GM19351 (cell line): Measurements from ENCODE around the gene PCNP.
"Not testable (repeated sequence)": the region's sequence is repeated elsewhere in the genome, so short reads cannot be mapped to it uniquely, and the experiment has no call there.

ENCODE experiments used
- ATAC-seq: cut with Tn5 transposase; IDR thresholded peaks from one replicate; pipeline ENCODE4 v1.9.1; 2021; ENCODE audit warnings: mild to moderate bottlenecking, moderate library complexity; ENCODE audit not compliant: unreplicated experiment

PCNP gene

GRCh38 chr3:101573449-101574387, at the start of gene PCNP:
PCNP (plus strand) TSS chr3:101574180; CDS start chr3:101574216, 36 bp downstream.
- peak; percentile 78 for ATAC-seq

- ATAC-seq = no peak
These were observed 46.5 kb upstream of the PCNP start for GRCh38 chr3:101527441-101527840.

- ATAC-seq = no peak
These were observed 46.1 kb upstream of the PCNP start for GRCh38 chr3:101527906-101528305.

DNA sequence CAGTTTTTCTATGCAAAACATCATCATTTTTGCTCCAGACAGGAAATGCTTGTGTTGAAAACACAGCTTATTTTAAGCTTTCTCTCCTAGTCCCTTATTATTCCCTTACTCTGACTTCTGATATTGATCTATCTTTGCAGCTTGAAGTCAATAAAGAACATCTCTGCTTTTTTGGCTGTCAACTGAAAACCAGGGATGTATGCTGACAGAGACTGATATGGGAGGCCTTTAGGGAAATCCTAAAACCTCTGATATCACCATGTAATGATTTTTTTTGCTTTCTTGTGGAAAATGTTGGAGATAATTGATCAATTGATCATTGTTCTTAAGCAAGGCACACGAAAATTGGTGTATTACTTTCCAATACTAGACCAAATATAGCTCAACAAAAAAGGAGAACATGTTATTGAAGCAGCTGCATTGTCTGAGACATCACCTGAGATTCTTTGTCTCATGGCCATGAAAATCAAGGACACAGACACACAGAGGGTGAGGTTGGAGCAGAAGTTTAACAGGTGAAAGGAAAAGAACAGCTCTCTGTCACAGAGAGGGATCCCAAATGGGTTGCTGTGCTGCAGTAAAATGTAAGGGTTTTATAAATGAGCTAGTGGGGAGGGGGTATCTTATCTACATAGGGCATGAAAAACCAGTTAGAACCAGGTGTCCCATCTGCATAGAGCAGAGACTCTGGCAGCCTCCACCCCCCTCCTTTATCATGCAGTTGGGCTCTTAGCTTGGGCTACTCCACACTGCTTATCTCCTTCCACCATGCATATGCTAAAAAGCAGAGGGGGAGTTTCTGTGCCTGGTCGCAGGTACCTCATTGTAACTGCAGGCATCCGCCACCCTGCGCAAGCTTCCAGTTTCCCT, 43.9 kb upstream of the PCNP start:
- ATAC-seq = no peak

GRCh38 chr3:101530686-101531047, 43.3 kb upstream of the PCNP start:
- ATAC-seq = no peak

DNA sequence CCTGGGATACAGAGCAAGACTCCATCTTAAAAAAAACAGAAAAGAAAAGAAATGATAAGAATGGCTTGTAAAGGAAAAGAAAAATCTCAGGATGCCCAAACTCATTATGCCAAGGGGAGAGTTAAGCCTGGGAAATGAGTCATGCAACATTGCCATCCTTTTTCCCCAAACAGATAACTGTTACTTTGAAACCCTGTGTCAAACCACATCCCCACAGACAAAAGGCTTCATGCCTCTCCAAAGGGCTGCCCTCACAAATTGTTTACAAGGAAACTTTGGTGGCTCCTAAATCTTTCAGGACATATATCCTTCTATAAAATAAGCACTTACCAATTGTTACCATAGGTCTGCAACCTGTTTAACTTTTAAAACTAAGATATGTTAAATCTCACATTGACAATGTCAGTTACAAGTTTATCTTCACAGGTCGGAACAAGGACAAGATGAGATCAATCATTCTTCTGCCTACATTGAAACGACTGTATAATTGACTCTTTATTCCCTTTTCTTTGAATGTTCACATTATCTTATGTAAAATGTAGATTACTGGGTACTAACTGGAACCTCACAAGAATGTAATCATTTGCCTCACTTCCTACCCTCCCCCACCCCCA, 42.4 kb upstream of the PCNP start:
- ATAC-seq = no peak

GRCh38 chr3:101532783-101533602, 41.0 kb upstream of the PCNP start:
- ATAC-seq = no peak

GRCh38 chr3:101533603-101533968, 40.4 kb upstream of the PCNP start:
- no peak for ATAC-seq

DNA sequence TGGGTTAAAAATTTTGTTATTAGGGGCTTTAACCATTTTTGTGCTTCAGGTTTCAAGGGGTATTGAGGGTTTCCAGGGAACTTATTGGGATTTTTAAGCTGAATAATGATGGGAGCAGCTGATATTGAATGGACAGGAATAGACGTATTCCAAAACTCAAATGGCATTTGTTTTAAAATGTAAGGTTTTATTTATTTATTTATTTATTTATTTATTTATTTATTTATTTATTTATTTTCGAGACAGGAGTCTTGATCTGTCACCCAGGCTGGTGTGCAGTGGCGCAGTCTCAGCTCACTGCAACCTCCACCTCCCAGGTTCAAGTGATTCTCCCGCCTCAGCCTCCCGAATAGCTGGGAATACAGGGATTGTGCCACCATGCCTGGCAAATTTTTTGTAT, 38.8 kb upstream of the PCNP start:
- ATAC-seq = no peak

GRCh38 chr3:101536266-101536665, 37.7 kb upstream of the PCNP start:
- no peak for ATAC-seq

DNA sequence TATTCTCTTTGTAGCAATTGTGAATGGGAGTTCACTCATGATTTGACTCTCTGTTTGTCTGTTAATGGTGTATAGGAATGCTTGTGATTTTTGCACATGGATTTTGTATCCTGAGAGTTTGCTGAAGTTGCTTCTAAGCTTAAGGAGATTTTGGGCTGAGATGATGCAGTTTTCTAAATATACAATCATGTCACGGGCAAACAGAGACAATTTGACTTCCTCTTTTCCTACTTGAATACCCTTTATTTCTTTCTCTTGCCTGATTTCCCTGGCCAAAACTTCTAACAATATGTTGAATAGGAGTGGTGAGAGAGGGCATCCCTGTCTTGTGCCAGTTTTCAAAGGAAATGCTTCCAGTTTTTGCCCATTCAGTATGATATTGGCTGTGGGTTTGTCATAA, 37.0 kb upstream of the PCNP start:
- ATAC-seq = not testable (repeated sequence)

DNA sequence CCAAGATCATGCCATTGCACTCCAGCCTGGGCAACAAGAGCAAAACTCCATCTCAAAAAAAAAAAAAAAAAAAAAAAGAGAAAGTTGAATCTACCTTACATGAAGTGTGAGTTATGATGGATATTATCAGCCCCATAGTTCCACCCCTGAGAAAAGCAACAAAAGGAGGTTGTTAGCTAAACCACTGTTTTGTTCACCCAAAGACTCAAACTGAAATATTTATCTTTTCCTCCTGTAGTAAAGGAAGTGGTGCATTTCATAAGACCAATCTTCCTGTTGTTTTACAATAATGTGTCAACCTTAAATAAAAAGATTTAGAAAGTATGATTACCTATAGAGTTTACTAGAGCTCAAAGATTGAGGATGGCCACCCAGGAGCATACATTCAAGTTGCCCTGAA, 31.0 kb upstream of the PCNP start:
- no peak for ATAC-seq

DNA sequence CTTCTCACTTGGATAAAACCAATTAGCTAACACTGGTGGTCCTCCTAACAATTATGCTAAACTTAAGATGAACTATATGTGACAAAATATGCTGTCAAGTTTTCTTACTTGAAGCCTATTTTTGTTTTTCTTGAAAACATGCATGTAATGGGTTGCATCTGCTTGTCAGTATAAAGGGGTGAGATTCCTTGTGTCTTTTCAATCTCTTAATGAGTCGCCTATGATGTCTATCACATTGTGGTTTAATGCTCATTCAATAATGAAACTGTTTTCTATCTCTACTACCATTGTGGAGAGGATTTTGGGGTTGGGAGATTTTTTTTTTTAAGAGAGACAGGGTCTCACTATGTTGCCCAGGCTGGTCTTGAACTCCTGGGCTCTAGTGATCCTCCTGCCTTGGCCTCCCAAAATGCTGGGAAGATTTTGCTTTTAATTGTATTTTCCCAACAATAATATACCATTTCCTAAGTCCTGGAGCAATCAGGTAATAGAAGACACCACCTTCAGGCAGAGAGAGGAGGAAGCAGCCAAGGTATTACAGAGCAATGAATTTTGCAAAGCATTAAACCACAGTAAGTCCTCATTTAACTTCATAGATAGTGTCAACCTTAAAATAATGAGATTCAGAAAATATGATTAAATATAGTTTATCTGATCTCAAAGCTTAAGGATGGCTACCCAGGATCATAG, 29.7 kb upstream of the PCNP start:
- no peak for ATAC-seq

DNA sequence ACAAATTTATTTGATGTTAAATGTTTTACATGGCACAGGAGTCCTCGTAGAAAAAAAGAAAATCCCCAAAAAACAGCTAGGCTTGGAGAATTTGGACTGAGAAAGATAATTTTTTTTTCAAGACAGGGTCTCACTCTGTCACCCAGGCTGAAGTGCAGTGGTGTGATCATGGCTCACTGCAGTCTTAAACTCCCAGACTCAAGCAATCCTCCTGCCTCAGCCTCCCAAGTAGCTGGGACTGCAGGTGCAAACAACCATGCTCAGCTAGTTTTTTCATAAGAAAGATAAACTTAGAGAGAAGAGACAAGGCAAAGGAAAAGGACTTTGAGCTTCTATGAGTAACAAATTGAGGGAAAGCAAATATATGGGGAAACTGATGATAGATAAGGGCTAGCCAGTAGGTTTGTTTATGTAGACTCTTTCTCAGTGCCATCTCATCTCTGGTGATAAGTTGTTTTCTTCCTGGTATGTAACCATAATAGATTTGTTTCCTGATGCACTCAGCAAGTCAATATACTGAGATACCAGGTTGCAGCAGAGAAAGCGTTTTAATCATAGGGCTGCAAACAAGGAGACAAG, 25.4 kb upstream of the PCNP start:
- ATAC-seq = no peak

DNA sequence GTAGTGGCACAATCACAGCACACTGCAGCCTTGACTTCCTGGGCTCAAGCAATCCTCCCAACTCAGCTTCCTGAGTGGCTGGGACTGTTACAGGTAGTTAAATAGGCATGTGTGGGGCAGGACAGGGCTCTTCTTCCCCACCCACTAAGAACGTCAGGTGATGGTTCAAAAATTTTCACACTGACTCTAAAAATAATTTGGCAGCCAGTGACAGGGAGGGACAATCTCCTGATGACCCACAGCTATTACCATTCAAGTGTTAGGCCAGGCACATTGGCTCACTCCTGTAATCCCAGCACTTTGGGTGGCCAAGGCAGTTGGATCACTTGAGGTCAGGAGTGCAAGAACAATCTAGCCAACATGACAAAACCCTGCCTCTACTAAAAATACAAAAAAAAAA, 24.5 kb upstream of the PCNP start:
- no peak for ATAC-seq

GRCh38 chr3:101551359-101552081, 22.5 kb upstream of the PCNP start:
- not testable (repeated sequence) for ATAC-seq

DNA sequence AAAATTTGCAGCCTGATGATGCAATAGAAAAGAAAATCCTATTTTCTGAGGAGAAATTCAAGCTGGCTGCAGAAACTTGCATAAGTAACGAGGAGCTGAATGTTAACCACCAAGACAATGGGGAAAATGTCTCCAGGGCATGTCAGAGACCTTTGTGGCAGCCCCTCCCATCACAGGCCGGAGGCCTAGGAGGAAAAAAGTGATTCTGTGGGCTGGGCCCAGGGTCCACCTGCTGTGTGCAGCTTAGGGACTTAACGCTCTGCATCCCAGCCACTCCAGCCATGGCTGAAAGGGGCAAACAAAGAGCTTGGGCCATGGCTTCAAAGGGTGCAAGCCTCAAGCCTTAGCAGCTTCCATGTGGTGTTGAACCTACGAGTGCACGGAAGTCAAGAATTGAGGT, 20.6 kb upstream of the PCNP start:
- ATAC-seq = not testable (repeated sequence)

DNA sequence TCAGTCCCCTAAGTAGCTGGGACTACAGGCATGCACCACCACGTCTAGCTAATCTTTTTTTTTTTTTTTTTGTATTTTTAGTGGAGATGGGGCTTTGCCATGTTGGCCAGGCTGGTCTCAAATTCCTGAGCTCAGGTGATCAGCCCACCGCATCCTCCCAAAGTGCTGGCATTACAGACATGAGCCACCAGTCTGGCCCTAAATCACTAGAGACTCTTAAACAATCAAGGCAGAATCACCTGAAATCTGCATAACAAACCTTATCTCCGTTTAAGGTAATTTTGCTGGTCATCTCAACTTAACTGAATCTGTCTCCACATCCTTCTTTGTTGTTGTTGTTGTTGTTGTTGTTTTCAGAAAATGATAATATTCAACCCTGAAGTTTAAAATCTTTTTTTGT, 17.9 kb upstream of the PCNP start:
- ATAC-seq = no peak
